ENCODE measurements around the gene KCNK5. TPM values are rescaled to one million over a fixed set of nuclear protein-coding genes. Genes with fewer than 3 reads are reported as not detected.

Gene KCNK5
- total RNA-seq, 2 donors from 2014 or later = 29.8 to 32.2 TPM

DNA sequence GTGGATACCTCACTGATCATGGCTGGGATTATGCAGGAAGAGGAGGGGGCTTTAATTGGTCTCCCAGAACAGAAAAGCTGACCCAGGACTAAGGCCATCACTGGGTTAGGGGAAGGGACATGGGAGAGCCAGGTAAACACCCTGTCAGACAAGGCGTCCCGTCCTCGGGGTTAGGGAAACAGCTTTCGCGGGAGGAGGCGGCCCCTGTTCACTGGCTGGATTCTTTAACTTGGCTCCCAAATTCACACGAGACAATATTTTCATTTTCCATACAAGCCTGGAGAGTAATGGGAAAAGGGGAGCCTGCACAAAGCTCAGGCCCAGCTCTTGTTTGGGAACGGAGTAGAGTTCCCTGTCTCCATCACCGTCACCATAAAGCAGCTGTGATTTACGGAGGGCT is 29.3 kb downstream of the KCNK5 start:
- H3K27me3 Mint-ChIP-seq (ENCODE audit: insufficient read depth) = no peaks in the 10 kb centered on the region
- peaks cover 33% of the 10 kb centered on the region for H3K4me1 ChIP-seq (ENCODE audit: control insufficient read depth, insufficient read depth, low read length)

DNA sequence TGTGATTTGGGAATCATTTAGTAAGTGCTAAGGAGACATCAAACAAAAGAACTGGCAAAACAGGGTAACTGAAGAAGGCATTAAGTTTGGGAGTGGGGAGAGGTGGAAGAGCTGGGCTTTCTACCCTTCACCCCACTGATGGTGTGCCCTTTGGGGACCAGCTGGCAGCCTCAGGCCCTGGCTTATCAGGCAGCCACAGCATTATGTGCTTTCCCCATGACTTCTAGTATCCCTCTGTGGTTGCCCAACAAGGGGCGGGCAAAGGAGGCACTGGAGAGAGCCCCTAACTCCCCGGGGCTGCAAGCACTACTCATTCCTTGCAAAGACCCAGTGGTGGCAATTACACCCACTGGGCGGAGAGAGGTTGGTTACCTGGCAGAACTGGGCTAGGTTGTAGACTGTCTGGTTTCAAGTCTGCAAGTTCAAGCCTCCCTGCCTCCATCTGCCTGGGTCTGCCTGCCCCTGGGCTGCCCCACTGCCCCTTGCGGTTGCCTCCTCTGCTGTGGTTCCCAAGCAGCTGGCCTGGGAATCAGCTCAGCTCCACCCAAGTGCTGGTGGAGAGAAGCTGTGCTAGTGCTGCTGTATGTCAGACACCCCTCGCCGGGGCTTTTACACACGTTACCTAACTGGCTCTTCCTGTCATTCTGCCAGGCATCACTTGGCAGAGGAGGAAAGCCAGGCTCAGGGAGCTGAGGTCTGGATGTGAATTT is 29.9 kb downstream of the KCNK5 start:
- no peak overlapping the region for H3K9ac ChIP-seq (ENCODE audit: extremely low read depth, low read length, poor library complexity, severe bottlenecking)
- H3K4me3 Mint-ChIP-seq = no peak overlapping the region
- peaks cover 27% of the 10 kb centered on the region for H3K4me1 ChIP-seq (ENCODE audit: control insufficient read depth, insufficient read depth, low read length)
- 95 to 100% methylated on average over 4 to 7 of the region's 7 CpGs for WGBS, 2 experiments (ENCODE audit: insufficient coverage in 1 of 2, insufficient read length in 1 of 2)
- TF ChIP-seq, protein P1, sequence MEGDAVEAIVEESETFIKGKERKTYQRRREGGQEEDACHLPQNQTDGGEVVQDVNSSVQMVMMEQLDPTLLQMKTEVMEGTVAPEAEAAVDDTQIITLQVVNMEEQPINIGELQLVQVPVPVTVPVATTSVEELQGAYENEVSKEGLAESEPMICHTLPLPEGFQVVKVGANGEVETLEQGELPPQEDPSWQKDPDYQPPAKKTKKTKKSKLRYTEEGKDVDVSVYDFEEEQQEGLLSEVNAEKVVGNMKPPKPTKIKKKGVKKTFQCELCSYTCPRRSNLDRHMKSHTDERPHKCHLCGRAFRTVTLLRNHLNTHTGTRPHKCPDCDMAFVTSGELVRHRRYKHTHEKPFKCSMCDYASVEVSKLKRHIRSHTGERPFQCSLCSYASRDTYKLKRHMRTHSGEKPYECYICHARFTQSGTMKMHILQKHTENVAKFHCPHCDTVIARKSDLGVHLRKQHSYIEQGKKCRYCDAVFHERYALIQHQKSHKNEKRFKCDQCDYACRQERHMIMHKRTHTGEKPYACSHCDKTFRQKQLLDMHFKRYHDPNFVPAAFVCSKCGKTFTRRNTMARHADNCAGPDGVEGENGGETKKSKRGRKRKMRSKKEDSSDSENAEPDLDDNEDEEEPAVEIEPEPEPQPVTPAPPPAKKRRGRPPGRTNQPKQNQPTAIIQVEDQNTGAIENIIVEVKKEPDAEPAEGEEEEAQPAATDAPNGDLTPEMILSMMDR (conservative IDR thresholded peaks at IDR 0.05) = no peak
- H3K36me3 Mint-ChIP-seq (ENCODE audit: low read depth) = peaks cover 33% of the 10 kb centered on the region
- H3K36me3 ChIP-seq (ENCODE audit: control insufficient read depth, insufficient read depth, low read length) = peaks cover 17% of the 10 kb centered on the region
- no peak overlapping the region for H3K27ac ChIP-seq (ENCODE audit: low read depth, low read length)
- no peaks in the 10 kb centered on the region for H3K27me3 ChIP-seq (ENCODE audit: control insufficient read depth, insufficient read depth, low read length, poor library complexity, severe bottlenecking)
- no peaks in the 10 kb centered on the region for H3K9me3 Mint-ChIP-seq
- no peak overlapping the region for H3K4me3 ChIP-seq (ENCODE audit: low read length)
- DNase-seq = no peak
- H3K27ac Mint-ChIP-seq = peak overlapping the region; percentile 49
- H3K27me3 Mint-ChIP-seq (ENCODE audit: insufficient read depth) = no peaks in the 10 kb centered on the region
- H3K9me3 ChIP-seq (ENCODE audit: control insufficient read depth, low read length) = peaks cover 6% of the 10 kb centered on the region
- H3K4me1 Mint-ChIP-seq = peaks cover 61% of the 10 kb centered on the region

More for the DNA sequence above, 29.3 kb downstream of the KCNK5 start:
- Histone ChIP-seq H3K9ac (ENCODE audit: extremely low read depth, low read length, poor library complexity, severe bottlenecking) (no peak overlapping the region), H3K36me3 (ENCODE audit: control insufficient read depth, insufficient read depth, low read length) (peaks cover 11% of the 10 kb centered on the region), H3K9me3 (ENCODE audit: control insufficient read depth, low read length) (peaks cover 3% of the 10 kb centered on the region), H3K4me3 (ENCODE audit: low read length) (no peak overlapping the region), H3K27me3 (ENCODE audit: control insufficient read depth, insufficient read depth, low read length, poor library complexity, severe bottlenecking) (no peaks in the 10 kb centered on the region), H3K27ac (ENCODE audit: low read depth, low read length) (no peak overlapping the region)
- TF ChIP-seq, protein P1 (conservative IDR thresholded peaks at IDR 0.05) = no peak
- no peak for DNase-seq
- peak overlapping the region; percentile 49 for H3K27ac Mint-ChIP-seq
- H3K9me3 Mint-ChIP-seq = no peaks in the 10 kb centered on the region
- H3K4me1 Mint-ChIP-seq = peaks cover 67% of the 10 kb centered on the region
- H3K4me3 Mint-ChIP-seq = no peak overlapping the region
- H3K36me3 Mint-ChIP-seq (ENCODE audit: low read depth) = peaks cover 27% of the 10 kb centered on the region
- WGBS, 2 experiments (ENCODE audit: insufficient coverage in 1 of 2, insufficient read length in 1 of 2) = 95% methylated on average over 7 to 10 of the region's 10 CpGs

DNA sequence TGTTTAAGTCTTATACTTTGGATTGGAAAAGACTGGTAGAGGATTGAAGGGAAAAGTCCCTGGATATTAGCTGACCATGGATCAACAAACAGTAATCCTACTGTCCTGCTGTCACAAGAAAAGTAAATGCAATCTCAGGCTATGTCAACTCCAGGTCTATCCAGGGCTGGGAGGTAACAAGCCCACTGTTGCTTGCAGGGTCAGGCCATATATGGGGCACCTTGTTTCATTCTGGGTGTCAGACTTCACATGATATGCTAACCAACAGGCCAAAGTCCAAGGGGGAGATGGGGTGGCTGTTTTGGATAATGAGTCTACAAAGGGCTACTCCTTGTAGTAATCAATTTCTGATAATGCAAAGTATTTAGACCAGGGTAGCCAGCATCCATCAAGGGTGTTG is 30.7 kb downstream of the KCNK5 start:
- TF ChIP-seq, protein P1 (conservative IDR thresholded peaks at IDR 0.05) = no peak
- H3K9me3 ChIP-seq (ENCODE audit: control insufficient read depth, low read length) = peaks cover 6% of the 10 kb centered on the region
- H3K27ac Mint-ChIP-seq = no peak overlapping the region
- H3K27ac ChIP-seq (ENCODE audit: low read depth, low read length) = no peak overlapping the region
- H3K9me3 Mint-ChIP-seq = no peaks in the 10 kb centered on the region
- peaks cover 25% of the 10 kb centered on the region for H3K36me3 ChIP-seq (ENCODE audit: control insufficient read depth, insufficient read depth, low read length)
- H3K27me3 ChIP-seq (ENCODE audit: control insufficient read depth, insufficient read depth, low read length, poor library complexity, severe bottlenecking) = no peaks in the 10 kb centered on the region
- H3K4me1 Mint-ChIP-seq = peaks cover 59% of the 10 kb centered on the region
- no peak overlapping the region for H3K4me3 ChIP-seq (ENCODE audit: low read length)
- no peak overlapping the region for H3K4me3 Mint-ChIP-seq
- H3K4me1 ChIP-seq (ENCODE audit: control insufficient read depth, insufficient read depth, low read length) = peaks cover 24% of the 10 kb centered on the region
- no peak for DNase-seq
- peaks cover 42% of the 10 kb centered on the region for H3K36me3 Mint-ChIP-seq (ENCODE audit: low read depth)
- H3K27me3 Mint-ChIP-seq (ENCODE audit: insufficient read depth) = no peaks in the 10 kb centered on the region
- no peak overlapping the region for H3K9ac ChIP-seq (ENCODE audit: extremely low read depth, low read length, poor library complexity, severe bottlenecking)
